Endodermal cell (in vitro differentiated cells): Measurements from ENCODE around the gene CTSD. TPM values are rescaled to one million over a fixed set of nuclear protein-coding genes. Genes with fewer than 3 reads are reported as not detected.

ENCODE experiments used
- DNase-seq: peaks from one replicate; pipeline ENCODE4 v3.0.0-alpha.2; 2017
- H3K27ac ChIP-seq: 2 replicates; pipeline ENCODE4 v1.5.1; 2013; ENCODE audit warnings: mild to moderate bottlenecking, low read depth, low read length, moderate library complexity
- H3K27me3 ChIP-seq: 2 replicates; pipeline ENCODE4 v1.6.1; 2013; ENCODE audit warnings: mild to moderate bottlenecking, low read length, moderate library complexity; ENCODE audit not compliant: insufficient read depth, control insufficient read depth, poor library complexity, severe bottlenecking
- H3K36me3 ChIP-seq: 2 replicates; pipeline ENCODE4 v1.7.0; 2013; ENCODE audit warnings: mild to moderate bottlenecking, low read length, moderate library complexity; ENCODE audit not compliant: control insufficient read depth, insufficient read depth
- H3K4me1 ChIP-seq: one replicate; pipeline ENCODE4 v1.7.0; 2013; ENCODE audit warnings: low read length; ENCODE audit not compliant: control insufficient read depth, insufficient read depth
- H3K4me3 ChIP-seq: 2 replicates; pipeline ENCODE4 v1.5.1; 2013; ENCODE audit warnings: mild to moderate bottlenecking, low read length, moderate library complexity
- H3K9ac ChIP-seq: 2 replicates; pipeline ENCODE4 v1.6.1; 2013; ENCODE audit warnings: mild to moderate bottlenecking, low read length, moderate library complexity; ENCODE audit not compliant: poor library complexity, severe bottlenecking; ENCODE audit errors: extremely low read depth
- H3K9me3 ChIP-seq: 2 replicates; pipeline ENCODE4 v1.6.1; 2013; ENCODE audit warnings: mild to moderate bottlenecking, low read length, moderate library complexity; ENCODE audit not compliant: control insufficient read depth
- H3K27ac Mint-ChIP-seq: 2 replicates; pipeline ENCODE4 v1.8.0; 2020; ENCODE audit warnings: mixed read lengths
- H3K27me3 Mint-ChIP-seq: 2 replicates; pipeline ENCODE4 v1.8.0; 2021; ENCODE audit warnings: mild to moderate bottlenecking, mixed read lengths; ENCODE audit not compliant: insufficient read depth
- H3K36me3 Mint-ChIP-seq: 2 replicates; pipeline ENCODE4 v1.8.0; 2020; ENCODE audit warnings: low read depth, mixed read lengths
- H3K4me1 Mint-ChIP-seq: 2 replicates; pipeline ENCODE4 v1.8.0; 2020; ENCODE audit warnings: mixed read lengths
- H3K4me3 Mint-ChIP-seq: 2 replicates; pipeline ENCODE4 v1.8.0; 2020; ENCODE audit warnings: mild to moderate bottlenecking, moderate library complexity, mixed read lengths
- H3K9me3 Mint-ChIP-seq: 2 replicates; pipeline ENCODE4 v1.8.0; 2020; ENCODE audit warnings: mild to moderate bottlenecking, mixed read lengths
- WGBS, 2 experiments: methylation state at CpG; one replicate each; pipeline versions ENCODE4 v1.1.5 to v1.1.7; 2013; ENCODE audit warnings: missing lambda C conversion rate in 2 of 2, mixed read lengths in 1 of 2; ENCODE audit not compliant: insufficient coverage in 1 of 2, insufficient read length in 1 of 2; 5-methylcytosine and 5-hydroxymethylcytosine counted together
- total RNA-seq, 2 donors: library from RNA; stranded (reverse); fragmentation: NEBNext Ultra II Directional in 1 of 2; extraction: Animal tissue kit (Norgen Biotek cat#: 25700) in 1 of 2; gene quantifications; 2 replicates in 1 of 2; 3 replicates in 1 of 2; pipeline ENCODE4 v1.2.1, GENCODE V29; 2021
- TF ChIP-seq, protein P1 (sequence below): fragments of 200-600 bp; sonication (generic); conservative IDR thresholded peaks from 2 replicates; pipeline ENCODE4 v1.5.0; 2021; ENCODE audit warnings: antibody characterized with exemption, mild to moderate bottlenecking

Gene CTSD
- total RNA-seq, 2 donors from 2014 or later: 185 to 208 TPM

DNA sequence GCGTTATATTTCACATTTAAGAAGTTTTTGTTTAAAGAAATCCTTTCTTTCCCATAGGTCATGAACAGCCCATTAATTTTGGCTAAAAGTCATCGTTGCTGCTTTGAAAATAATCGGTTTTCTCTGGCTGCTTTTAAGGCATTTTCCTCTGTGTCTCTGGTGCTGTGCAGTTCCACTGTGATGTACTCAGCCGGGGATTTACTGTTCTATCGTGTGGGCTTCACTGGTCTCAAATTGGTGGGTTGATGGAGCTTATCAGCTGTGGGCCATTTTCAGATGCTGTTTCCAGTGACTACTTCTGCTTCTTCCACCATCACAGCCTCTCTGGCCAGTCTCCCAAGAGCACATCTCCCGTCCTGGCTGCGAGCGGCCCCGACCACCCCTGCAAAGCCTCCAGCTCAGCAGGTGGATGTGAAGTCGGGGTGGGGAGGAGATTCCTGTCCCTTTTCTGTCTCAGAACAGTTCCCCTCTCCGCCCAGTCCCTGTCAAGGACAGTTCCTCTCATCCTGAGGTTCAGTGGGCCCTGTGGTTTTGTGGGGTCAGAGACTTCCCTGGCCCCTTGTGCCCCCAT, 33.6 kb downstream of the CTSD start:
- 83 to 92% methylated on average over 6 to 11 of the region's 11 CpGs for WGBS, 2 experiments
- no peak overlapping the region for H3K27ac Mint-ChIP-seq

DNA sequence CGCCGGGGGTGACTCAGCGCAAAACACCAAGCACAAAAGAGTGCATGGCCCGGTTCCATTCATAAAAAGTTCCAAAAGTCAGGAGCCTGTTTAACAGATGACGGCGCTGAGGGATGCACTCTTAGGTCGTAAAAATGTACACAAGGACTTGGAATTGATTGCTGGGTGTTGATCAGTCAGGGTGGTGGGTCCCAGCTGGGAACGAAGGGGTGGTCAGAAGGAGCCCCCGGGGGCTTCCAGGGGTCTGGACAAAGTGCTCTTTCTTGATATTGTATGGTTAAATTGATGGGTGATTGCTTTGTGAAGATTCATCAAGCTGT, 34.1 kb downstream of the CTSD start:
- WGBS, 2 experiments: 84 to 93% methylated on average over 7 to 9 of the region's 9 CpGs
- Histone ChIP-seq H3K9me3 (no peaks in the 10 kb centered on the region), H3K27ac (no peak overlapping the region), H3K4me1 (no peaks in the 10 kb centered on the region), H3K36me3 (no peaks in the 10 kb centered on the region), H3K4me3 (no peak overlapping the region), H3K27me3 (peaks cover 17% of the 10 kb centered on the region), H3K9ac (no peak overlapping the region)
- no peak overlapping the region for H3K4me3 Mint-ChIP-seq
- H3K4me1 Mint-ChIP-seq: peaks cover 3% of the 10 kb centered on the region
- no peaks in the 10 kb centered on the region for H3K9me3 Mint-ChIP-seq
- DNase-seq: no peak
- H3K27me3 Mint-ChIP-seq: peaks cover 51% of the 10 kb centered on the region
- TF ChIP-seq, protein P1, sequence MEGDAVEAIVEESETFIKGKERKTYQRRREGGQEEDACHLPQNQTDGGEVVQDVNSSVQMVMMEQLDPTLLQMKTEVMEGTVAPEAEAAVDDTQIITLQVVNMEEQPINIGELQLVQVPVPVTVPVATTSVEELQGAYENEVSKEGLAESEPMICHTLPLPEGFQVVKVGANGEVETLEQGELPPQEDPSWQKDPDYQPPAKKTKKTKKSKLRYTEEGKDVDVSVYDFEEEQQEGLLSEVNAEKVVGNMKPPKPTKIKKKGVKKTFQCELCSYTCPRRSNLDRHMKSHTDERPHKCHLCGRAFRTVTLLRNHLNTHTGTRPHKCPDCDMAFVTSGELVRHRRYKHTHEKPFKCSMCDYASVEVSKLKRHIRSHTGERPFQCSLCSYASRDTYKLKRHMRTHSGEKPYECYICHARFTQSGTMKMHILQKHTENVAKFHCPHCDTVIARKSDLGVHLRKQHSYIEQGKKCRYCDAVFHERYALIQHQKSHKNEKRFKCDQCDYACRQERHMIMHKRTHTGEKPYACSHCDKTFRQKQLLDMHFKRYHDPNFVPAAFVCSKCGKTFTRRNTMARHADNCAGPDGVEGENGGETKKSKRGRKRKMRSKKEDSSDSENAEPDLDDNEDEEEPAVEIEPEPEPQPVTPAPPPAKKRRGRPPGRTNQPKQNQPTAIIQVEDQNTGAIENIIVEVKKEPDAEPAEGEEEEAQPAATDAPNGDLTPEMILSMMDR: no peak
- no peaks in the 10 kb centered on the region for H3K36me3 Mint-ChIP-seq
- no peak overlapping the region for H3K27ac Mint-ChIP-seq

More for the DNA sequence above, 33.6 kb downstream of the CTSD start:
- peak; percentile 32 for DNase-seq
- Histone ChIP-seq H3K9me3 (no peaks in the 10 kb centered on the region), H3K4me3 (no peak overlapping the region), H3K27ac (no peak overlapping the region), H3K36me3 (no peaks in the 10 kb centered on the region), H3K4me1 (no peaks in the 10 kb centered on the region), H3K9ac (no peak overlapping the region), H3K27me3 (peaks cover 17% of the 10 kb centered on the region)
- Mint-ChIP-seq H3K4me3 (no peak overlapping the region), H3K27me3 (peaks cover 53% of the 10 kb centered on the region), H3K4me1 (peaks cover 3% of the 10 kb centered on the region), H3K36me3 (no peaks in the 10 kb centered on the region), H3K9me3 (no peaks in the 10 kb centered on the region)
- TF ChIP-seq, protein P1: no peak

DNA sequence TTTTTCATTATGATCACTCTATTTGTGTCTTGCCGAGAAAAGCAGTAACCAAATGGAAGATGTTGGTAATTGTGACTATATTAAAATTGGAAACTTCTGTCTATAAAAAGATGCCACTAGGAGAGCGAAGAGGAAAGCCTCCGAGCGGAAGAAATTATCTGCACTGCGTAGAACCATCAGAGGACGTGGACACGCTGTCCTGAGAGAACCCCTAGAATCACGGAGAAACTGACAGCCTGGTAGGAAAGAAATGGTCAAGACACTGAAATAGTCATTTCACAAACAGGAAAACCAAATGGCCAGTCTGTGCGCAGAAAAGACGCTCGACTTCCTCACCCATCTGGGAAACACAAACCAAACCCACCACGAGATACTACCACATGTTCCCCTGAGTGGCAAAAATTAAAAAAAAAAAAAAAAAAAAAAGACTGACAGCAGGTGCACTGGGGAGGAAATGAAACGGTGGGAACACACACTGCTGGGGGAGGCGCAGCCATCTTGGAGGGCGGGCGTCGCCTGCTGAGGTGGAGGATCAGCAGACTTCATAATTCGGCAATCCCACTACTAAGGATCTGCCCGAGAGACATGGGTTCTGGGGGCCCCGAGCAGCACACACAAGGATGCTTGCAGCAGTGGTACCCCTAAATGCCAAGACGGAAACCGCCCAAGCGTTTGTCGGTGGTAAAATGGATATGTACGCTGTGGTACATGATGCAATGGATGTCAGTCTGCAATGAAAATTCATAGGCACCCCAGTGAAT, 34.6 kb downstream of the CTSD start:
- Histone ChIP-seq H3K27ac (no peak overlapping the region), H3K4me1 (no peaks in the 10 kb centered on the region), H3K4me3 (no peak overlapping the region), H3K36me3 (no peaks in the 10 kb centered on the region), H3K27me3 (peaks cover 17% of the 10 kb centered on the region), H3K9me3 (no peaks in the 10 kb centered on the region), H3K9ac (no peak overlapping the region)
- no peak overlapping the region for H3K4me3 Mint-ChIP-seq
- WGBS, 2 experiments: 92 to 93% methylated on average over 16 to 25 of the region's 25 CpGs
- peaks cover 3% of the 10 kb centered on the region for H3K4me1 Mint-ChIP-seq
- no peaks in the 10 kb centered on the region for H3K9me3 Mint-ChIP-seq
- peak; percentile 19 for DNase-seq
- TF ChIP-seq, protein P1: no peak
- peaks cover 49% of the 10 kb centered on the region for H3K27me3 Mint-ChIP-seq
- no peak overlapping the region for H3K27ac Mint-ChIP-seq
- H3K36me3 Mint-ChIP-seq: no peaks in the 10 kb centered on the region
